GM21360 (cell line): ENCODE data around the gene PPP2R2C.

Source experiments
- ATAC-seq: cut with Tn5 transposase; IDR thresholded peaks from one replicate; pipeline ENCODE4 v1.9.1; 2021; ENCODE audit warnings: mild to moderate bottlenecking, moderate library complexity; ENCODE audit not compliant: unreplicated experiment

The PPP2R2C gene

GRCh38 chr4:6319530-6320150 is 152.8 kb downstream of the PPP2R2C start:
- no peak for ATAC-seq

- ATAC-seq = no peak
These were observed 154.2 kb downstream of the PPP2R2C start for GRCh38 chr4:6318206-6318605.

GRCh38 chr4:6316461-6317003 is 155.9 kb downstream of the PPP2R2C start:
- no peak for ATAC-seq

GRCh38 chr4:6313216-6313615 is 159.2 kb downstream of the PPP2R2C start:
- no peak for ATAC-seq

- ATAC-seq = no peak
These were observed 162.6 kb downstream of the PPP2R2C start for GRCh38 chr4:6309777-6310176.

GRCh38 chr4:6308899-6309643 is 163.3 kb downstream of the PPP2R2C start:
- ATAC-seq = no peak

- ATAC-seq = no peak
These were observed 164.5 kb downstream of the PPP2R2C start for GRCh38 chr4:6307891-6308290.

- ATAC-seq = no peak
These were observed 165.2 kb downstream of the PPP2R2C start for GRCh38 chr4:6307230-6307629.

GRCh38 chr4:6306299-6306698 is 166.1 kb downstream of the PPP2R2C start:
- no peak for ATAC-seq

- ATAC-seq = no peak
These were observed 168.5 kb downstream of the PPP2R2C start for GRCh38 chr4:6303943-6304342.

- no peak for ATAC-seq
These were observed 169.5 kb downstream of the PPP2R2C start for GRCh38 chr4:6302869-6303268.

- no peak for ATAC-seq
These were observed 170.5 kb downstream of the PPP2R2C start for GRCh38 chr4:6301732-6302442.

- ATAC-seq = no peak
These were observed 171.2 kb downstream of the PPP2R2C start for GRCh38 chr4:6301051-6301731.

GRCh38 chr4:6300359-6300758 is 172.1 kb downstream of the PPP2R2C start:
- no peak for ATAC-seq

GRCh38 chr4:6299875-6300274 is 172.5 kb downstream of the PPP2R2C start:
- ATAC-seq = no peak

GRCh38 chr4:6298852-6299251 is 173.6 kb downstream of the PPP2R2C start:
- no peak for ATAC-seq

GRCh38 chr4:6298035-6298434 is 174.4 kb downstream of the PPP2R2C start:
- no peak for ATAC-seq

GRCh38 chr4:6297266-6297815 is 175.1 kb downstream of the PPP2R2C start:
- ATAC-seq = no peak

GRCh38 chr4:6296026-6296425 is 176.4 kb downstream of the PPP2R2C start:
- no peak for ATAC-seq

GRCh38 chr4:6295495-6295894 is 176.9 kb downstream of the PPP2R2C start:
- ATAC-seq = no peak
